Kidney capillary endothelial cell (primary cell): ENCODE data around the gene RAB7B.

Source experiments
- DNase-seq: peaks from one replicate; pipeline ENCODE4 v3.0.0-alpha.2; 2018; ENCODE audit warnings: low spot score

Gene RAB7B

GRCh38 chr1:205973377-205974232 lies 29.6 kb downstream of the RAB7B start:
- no peak for DNase-seq

DNA sequence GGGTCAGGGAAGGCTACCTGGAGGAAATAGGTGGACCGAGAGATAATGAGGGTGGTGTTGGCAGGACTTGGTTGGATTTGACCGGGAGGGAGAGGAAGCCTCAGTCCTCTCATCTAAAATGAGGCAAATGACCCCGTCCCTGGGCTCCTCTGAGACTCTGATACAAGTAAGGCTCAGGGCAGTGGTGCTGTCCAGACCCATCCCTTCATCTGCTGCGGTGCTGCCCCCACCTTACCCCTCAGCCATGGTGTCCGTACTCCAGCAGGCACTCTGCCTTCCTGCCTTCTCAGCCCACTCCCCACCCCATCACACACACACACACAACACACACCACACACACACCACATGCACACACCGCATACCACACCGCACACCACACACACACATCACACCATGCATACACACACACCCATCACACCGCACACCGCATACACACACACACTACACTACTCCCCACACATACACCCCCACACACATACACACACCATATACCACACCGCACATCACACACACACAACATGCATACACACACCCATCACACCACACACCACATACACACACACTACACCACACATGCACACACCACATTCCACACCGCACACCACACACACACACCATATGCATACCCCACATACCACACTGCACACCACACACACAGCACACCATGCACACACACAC lies 30.6 kb downstream of the RAB7B start:
- DNase-seq: no peak

GRCh38 chr1:205972081-205972480 lies 31.1 kb downstream of the RAB7B start:
- DNase-seq: no peak

DNA sequence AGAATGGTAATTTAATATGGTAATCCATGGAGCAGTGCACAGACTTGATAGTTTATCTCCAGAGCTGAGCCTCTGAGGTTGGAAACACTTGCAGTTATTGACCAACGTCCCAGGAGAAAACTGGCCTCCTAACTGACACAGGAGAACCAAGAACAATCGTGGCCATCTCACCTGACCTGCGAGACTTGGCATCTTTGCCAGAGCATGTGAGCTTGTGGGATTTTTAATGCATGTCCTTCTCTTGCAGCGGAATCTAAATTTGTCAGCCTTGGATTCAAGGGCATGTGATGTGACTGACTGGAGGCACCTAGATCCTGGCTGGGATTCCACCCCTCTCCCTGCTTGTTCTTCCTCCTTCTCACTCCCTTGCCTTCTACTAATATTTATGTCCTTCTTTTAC lies 32.1 kb downstream of the RAB7B start:
- DNase-seq: no peak

DNA sequence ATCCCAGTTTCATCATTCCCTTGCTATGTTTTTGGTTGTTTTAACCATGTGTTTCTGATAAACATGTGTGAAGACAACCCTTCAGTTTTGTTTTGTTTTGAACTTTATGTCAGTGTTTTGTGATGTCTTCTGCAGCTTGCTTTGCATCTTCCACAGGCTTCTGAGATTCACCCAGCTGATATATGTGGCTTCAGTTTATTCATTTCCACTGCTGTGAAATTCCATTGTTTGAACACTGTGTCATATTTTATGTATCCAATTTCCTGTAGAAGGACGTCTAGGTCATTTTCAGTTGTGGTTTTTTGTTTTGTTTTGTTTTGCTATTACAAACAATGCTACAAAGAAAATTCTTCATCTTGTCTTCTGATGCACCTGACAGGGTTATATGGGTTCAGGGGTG lies 32.7 kb downstream of the RAB7B start:
- DNase-seq: peak; percentile 58

DNA sequence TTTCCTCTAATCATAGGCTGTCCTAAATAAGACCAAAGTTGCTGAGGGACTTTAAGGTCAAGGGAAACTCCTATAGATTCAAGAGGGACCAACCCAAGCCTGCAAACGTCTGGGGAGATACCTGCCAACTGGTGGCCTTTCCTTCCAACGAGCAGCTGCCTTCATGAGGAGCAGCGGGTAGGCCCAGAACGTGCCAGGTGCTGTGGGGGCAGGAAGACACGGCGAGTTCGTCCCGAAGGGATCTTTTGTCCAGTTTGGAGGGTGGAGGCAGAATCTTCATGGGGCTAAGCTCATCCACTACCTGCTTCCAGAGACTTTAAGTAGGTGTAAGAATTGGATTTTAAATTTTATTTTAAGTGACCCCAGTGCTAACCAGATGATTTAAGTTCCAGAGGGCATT lies 34.0 kb downstream of the RAB7B start:
- no peak for DNase-seq

DNA sequence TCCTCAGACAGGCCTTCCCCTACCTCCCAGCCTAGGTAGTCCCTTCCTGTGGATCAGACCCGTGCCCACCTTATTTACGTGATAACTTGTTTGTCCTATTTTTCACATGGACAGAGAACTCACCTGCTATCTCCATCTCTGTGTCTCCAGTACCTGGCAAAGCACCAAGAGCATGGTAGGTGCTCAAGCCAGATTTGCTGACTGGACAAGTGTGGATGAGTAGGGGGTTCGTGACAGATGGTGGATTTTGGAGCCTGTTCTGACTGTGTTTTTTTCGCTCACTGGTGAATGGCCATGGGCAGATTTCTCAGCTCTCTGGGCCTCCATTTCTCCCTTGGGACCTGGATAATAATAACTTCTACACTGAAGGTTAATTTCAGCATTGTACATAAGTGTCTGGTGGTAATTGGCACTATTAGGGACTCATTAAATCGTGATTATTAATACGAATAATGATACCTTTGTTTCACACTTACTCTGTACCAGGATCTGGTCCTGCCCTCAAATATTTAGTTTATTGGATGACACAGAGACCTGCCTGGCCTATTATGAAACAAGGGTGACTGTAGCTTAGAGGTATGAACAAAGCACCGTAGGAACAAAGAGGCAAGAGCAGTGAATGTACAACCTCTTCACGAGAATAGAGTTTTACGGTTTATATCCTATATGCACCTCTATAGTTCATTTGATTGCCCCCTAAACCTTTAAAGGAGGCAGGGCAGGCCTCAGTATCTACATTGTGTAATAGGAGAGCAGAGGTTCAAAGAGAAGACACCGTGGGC lies 35.5 kb downstream of the RAB7B start:
- no peak for DNase-seq

DNA sequence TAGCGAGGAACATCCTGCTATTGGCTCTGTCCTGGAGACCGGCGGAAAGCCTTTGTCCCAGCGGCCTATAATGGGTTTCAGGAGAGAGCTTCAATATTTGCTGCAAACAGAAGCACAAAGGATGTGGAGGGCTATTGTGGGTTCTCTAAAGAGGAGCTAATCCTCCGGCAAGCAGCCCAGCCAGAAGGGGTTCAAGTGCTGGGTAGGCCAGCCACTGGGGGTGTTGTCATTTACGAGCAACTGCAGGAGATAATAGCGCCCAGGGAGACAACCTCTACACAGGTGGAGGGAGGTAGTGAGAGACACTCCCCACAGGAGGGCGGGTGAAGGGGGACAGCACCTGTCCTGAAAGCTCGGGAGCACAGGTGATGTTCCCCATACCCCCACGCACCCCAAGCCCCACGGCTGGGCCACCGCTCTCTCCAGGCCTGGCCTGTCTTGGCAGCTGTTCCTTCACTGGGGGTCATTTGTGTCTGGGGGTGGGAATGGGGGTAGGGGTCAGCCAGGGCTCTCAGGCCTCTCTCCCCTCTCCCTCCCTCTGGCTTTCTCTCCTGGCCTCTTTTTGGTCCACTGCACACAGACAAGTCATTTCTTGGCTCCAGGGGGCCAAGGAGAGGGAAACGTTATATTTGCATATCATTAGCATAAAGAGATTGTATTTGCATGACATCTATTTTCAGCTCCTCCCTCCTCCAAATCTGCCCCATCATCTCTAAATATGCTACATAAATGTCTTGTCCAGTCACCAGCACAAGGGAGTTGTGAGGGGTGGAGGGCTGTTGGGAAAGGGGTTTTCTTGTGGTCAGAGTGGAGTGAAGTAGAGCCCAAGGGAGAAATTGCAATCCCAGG lies 37.9 kb downstream of the RAB7B start:
- DNase-seq: no peak

DNA sequence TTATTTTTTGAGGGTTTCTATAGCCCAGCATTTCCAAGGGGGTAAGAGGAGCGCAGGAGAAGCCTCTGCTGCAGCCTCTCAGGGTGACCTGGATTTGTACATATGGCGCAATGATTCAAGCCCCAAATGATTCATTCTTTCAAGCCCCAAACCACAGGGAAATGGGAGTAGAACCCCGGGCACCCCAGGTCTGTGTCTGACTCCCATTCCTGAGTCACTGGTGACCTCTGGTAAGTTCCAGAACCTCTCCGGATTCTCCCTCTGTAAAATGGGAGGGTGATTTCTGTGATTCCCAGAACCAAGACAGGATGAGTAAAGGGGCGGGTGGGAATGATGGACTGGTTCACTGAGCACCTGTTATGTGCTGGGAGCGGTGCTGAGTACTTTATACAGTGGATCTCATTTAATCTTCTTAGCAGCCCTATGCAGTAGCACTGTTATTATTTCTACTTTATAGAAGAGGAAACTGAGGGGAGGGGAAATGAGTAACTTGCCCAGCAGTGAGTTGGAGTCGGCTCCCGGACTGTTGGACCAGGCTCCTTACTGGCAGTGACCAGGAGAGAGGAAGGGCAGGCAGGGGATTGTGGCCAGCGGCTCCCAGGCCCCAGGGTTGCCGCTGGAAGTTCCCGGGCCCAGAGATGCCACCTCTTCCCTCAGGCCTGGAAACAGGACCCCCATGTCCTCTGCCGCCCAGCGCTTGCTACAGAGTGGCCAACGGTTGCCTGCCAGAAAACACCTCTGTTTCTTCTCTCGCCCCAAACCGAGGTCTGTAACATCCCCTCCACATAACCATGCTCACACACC lies 39.6 kb downstream of the RAB7B start:
- DNase-seq: no peak

GRCh38 chr1:205962821-205963221 lies 40.4 kb downstream of the RAB7B start:
- no peak for DNase-seq

GRCh38 chr1:205961991-205962820 lies 41.0 kb downstream of the RAB7B start:
- DNase-seq: no peak

DNA sequence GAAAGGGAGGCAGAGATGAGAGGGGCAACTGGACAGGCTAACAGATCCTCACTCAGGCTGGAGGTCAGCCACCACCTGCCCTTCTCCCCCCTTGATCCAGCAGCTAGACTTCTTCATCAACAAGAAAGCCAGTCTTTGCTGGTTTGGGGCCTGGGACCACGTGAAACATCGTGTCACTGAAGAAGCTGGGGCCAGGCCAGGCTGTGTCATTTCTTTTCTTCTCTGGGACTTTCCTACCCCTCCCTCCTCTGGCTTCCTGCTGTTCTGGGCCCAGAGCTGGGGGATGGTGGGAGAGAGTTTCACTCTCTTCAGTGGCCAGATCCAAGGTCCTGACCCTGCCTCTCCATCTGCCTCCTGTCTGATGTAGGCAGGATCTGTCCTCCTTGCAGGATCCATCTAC lies 41.8 kb downstream of the RAB7B start:
- DNase-seq: no peak

GRCh38 chr1:205959789-205960188 lies 43.4 kb downstream of the RAB7B start:
- DNase-seq: no peak

- DNase-seq: no peak
Observed at GRCh38 chr1:205955499-205955898, 47.7 kb downstream of the RAB7B start.

DNA sequence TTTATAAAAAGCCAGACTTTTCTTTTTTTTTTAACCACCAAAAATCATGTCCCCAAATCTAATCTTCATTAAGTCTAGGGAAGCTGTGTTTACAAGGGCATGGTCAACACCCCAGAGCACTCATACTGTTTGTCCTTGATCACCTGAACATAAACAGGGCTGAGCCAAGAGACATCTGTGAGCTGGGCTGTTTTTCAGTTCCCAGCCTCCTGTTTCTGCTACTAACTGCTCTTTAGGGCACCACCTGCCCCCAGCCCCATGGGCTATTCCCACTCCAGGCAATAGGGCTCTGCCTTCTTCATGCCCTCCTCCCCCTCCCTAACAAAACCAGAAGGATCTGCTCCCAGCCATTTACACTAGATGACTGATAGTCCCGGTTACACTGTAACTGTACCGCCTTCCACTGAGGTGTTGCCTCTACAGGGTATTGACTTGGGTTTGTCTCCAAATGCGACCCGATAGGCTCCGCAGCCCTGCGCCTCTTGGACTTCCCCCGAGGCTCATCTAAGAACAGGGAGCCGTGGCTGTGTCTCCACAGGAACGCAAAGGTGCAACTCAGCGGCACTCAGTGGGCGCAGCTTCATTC lies 48.3 kb downstream of the RAB7B start:
- DNase-seq: no peak

GRCh38 chr1:205951746-205952145 lies 51.4 kb downstream of the RAB7B start:
- peak; percentile 20 for DNase-seq

GRCh38 chr1:205950826-205951549 lies 52.2 kb downstream of the RAB7B start:
- DNase-seq: no peak

DNA sequence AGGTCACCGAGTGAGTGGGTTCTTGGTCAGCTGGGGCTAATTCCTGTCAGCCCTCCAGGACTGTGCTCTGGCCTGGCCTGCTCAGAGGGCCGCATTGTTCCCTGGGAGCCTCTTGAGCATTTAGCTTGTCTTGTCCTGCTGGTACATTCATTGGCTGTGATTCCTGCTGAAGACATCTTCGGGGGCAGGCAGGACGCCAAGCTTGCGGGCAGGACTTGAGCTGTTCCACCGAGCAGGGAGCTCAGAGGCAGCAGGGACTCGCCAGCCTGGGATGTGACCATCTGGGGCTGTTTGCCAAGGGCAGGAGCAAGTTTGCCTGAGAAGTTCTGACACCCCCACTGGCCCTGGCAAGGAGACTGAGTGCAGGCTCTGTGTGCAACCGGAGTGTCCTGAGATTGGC lies 52.9 kb downstream of the RAB7B start:
- no peak for DNase-seq

- DNase-seq: no peak
Observed at GRCh38 chr1:205949753-205950152, 53.4 kb downstream of the RAB7B start.
